Astrocyte of the spinal cord (primary cell): Measurements from ENCODE around the gene WNK2.

ENCODE experiments used
- DNase-seq: peaks from one replicate; pipeline ENCODE4 v3.0.0; 2011; ENCODE audit warnings: low read depth, low spot score
- H3K4me3 ChIP-seq: 2 replicates; pipeline ENCODE4 v1.5.1; 2011; ENCODE audit warnings: low read depth, mild to moderate bottlenecking, low read length, moderate library complexity
- CTCF ChIP-seq: IDR thresholded peaks from 2 replicates; pipeline ENCODE4 v1.5.1; 2012; ENCODE audit warnings: low read depth, mild to moderate bottlenecking, low read length, inconsistent platforms
- in situ Hi-C: cut with HindIII; loops from 2 replicates; pipeline ENCODE4 v1.10.0; 2017; ENCODE audit warnings: low sequenced_read_pairs

The WNK2 gene

GRCh38 chr9:93190656-93191353 is 6.9 kb downstream of the WNK2 start:
- no peak for DNase-seq

DNA sequence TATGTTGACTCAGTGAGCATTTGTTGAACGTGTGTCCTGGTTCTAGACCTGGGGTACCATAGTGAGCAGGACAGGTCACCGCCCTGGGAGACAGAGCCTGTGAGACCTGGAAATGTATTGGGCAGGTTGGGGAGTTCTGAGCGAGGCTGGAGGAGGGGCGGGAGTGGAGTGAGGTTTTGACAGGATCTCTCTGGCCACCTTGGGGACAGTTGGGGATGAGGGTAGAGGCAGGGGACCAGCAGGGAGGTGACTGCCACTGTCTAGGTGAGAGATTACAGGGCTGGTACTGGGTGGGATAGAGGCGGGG is 7.4 kb downstream of the WNK2 start:
- no peak for TF ChIP-seq CTCF
- no peak overlapping the region for H3K4me3 ChIP-seq
- no peak for DNase-seq
- in situ Hi-C loops = no loop called here

More at GRCh38 chr9:93190656-93191353, 6.9 kb downstream of the WNK2 start:
- in situ Hi-C loops = no loop called here
- no peak for TF ChIP-seq CTCF
- H3K4me3 ChIP-seq = no peak overlapping the region

DNA sequence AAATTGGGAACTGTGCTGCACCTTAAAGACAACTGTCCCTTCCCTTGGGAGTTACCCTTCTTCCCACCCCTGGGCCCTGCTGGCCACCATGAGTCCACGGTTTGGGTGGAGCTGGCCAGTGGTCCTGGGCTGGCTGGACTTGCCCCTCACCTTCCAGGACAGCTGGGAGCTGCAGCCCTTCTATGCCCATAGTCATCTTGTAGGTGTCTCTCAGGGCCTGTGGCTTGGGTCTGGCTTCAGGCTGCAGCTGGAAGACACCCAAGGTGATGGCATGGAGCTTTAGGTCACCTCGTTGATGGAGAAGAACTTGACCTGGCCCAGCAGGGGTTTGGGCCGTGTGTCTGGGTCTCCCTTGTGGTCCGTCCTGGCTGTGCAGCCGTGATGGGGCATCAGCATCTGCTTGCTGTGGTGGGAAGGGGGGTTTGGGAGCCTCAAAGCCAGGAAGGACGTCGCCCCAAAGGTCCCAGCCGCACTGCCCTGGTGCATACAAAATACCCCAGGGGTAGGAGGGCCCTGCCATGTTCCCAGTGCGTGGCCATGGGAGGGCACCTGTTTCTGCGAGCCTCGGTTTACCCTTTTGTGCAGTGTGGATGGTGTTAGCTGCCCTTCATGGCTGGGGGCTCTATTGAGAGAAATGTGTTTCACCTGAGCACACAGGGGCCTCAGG is 8.9 kb downstream of the WNK2 start:
- no peak for TF ChIP-seq CTCF
- in situ Hi-C loops = no loop called here
- no peak for DNase-seq
- H3K4me3 ChIP-seq = no peak overlapping the region

DNA sequence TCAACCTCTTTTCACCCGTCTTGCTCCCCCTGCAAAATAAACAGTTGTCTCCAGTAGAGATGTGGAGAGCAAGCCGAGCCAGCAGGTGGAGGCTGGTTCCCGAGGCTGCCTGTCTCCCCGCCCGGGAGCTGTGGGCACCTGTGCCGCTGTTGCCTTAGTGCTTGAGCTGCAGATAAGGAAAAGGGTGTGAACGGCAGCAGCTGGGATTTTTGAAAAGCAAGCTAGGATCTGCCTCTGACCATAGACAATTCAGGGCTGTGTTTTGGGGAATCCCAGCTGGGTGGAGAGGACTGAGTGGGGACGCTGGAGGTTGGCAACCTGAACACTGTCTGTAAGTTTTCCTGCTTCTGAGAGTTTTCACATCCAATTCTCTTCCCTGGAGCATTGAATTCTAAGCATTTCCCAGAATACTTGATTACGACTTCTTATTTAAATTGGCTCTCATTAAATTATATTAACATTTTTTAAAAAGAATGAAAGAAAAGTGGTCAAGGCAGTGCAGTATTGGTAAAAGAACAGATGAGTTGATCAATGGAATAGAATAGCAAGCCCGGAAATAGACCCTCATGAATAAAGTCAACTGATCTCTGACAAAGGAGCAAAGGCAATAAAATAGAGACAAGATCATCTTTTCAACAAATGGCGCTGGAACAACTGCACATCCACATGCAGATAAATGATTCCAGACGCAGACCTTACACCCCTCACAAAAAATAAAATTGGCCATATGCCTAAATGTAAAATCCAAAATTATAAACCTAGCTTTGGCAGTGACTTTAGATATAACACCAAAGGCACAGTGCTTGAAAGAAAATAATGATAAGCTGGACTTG is 9.7 kb downstream of the WNK2 start:
- in situ Hi-C loops = no loop called here
- DNase-seq = no peak
- H3K4me3 ChIP-seq = no peak overlapping the region
- no peak for TF ChIP-seq CTCF

- TF ChIP-seq CTCF = no peak
- in situ Hi-C loops = no loop called here
- no peak overlapping the region for H3K4me3 ChIP-seq
- DNase-seq = no peak
These were observed 10.3 kb downstream of the WNK2 start for GRCh38 chr9:93194221-93194625.

GRCh38 chr9:93194641-93195040 is 10.7 kb downstream of the WNK2 start:
- in situ Hi-C loops = no loop called here
- DNase-seq = no peak
- H3K4me3 ChIP-seq = no peak overlapping the region
- no peak for TF ChIP-seq CTCF
